ENCODE data around the gene GRWD1. TPM values are rescaled to one million over a fixed set of nuclear protein-coding genes. Genes with fewer than 3 reads are reported as not detected.
A peak's percentile ranks its signal among the peaks of the same experiment; 100 is the strongest.

The GRWD1 gene
- total RNA-seq, 2 donors from 2014 or later = 10.8 to 19.8 TPM

DNA sequence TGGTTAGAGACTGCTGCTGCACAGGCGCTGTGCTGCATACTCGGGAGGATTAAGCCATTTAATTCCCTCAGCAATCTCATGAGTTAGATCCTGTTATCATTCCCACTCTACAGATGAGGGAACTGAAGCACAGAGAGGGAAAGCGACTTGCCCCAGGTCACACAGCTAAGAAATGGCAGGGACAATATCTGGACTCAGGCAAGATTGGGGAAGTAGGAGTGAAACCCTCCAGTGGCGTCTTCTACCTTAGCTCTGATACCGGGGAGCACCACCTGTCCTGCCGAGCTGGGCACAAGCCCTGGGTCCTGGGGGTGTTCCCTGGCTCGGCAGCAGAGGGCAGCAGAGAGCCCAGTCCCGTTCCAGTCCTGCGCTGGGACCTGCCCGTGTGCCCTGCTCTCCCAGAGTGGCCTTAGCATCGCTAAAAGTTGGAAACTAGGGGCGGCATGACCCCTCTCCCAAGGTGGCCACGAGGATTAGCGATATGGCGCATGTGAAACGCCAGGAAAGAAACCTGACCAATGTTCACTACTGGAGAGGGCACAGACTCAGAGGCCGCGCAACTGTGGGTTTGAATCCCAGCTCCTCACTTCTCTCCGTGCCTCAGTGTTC, 43.9 kb downstream of the GRWD1 start:
- Histone ChIP-seq H3K9me3 (no peaks in the 10 kb centered on the region), H3K27me3 (no peaks in the 10 kb centered on the region), H3K27ac (no peak overlapping the region), H3K36me3 (no peaks in the 10 kb centered on the region), H3K4me3 (no peak overlapping the region), H3K4me1 (peaks cover 0 to 45% of the 10 kb centered on the region in 2 donors)
- no peak for DNase-seq (ENCODE audit: low spot score)
- TF ChIP-seq, protein P1, sequence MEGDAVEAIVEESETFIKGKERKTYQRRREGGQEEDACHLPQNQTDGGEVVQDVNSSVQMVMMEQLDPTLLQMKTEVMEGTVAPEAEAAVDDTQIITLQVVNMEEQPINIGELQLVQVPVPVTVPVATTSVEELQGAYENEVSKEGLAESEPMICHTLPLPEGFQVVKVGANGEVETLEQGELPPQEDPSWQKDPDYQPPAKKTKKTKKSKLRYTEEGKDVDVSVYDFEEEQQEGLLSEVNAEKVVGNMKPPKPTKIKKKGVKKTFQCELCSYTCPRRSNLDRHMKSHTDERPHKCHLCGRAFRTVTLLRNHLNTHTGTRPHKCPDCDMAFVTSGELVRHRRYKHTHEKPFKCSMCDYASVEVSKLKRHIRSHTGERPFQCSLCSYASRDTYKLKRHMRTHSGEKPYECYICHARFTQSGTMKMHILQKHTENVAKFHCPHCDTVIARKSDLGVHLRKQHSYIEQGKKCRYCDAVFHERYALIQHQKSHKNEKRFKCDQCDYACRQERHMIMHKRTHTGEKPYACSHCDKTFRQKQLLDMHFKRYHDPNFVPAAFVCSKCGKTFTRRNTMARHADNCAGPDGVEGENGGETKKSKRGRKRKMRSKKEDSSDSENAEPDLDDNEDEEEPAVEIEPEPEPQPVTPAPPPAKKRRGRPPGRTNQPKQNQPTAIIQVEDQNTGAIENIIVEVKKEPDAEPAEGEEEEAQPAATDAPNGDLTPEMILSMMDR (IDR thresholded peaks at IDR 0.05) = peak; percentile 90 to 97

DNA sequence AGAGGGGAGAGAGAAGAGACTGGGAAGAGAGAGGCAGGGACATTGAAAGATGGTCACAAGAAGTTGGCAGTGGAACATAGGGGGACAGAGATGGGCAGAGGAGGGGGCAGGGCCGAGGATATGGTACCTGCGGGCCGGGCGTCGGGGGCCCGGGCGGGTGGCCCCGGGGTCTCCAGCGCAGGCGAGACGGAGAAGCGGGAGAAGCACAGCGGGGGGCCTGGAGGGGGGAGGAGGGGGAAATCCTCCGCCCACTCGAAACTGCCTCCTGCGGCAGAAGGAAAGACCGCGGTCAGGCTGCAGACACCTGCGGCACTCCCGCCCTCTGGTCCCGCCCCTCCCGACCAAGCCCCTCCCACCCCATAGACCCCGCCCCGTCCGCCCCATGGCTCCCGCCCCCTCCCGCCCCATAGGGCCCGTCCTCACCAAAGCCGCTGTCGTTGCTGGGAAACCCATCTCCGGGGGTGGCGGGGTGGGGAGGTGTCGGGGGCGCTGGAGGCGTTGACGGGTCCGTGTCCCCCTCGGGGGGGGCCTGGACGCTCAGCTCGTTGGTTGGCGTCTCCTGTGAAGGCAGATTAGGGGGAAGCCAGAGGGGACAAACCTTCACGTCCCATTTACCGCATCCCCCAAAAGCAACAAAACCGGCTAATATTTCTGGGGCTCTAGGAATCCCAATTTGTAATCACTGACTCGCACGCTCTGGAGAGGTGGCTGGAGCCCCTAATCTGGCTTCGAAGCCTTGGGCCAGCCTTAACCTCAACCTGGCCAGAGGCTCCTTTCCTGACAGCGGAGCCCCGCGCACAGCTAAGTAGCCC, 45.4 kb downstream of the GRWD1 start:
- peaks cover 0 to 45% of the 10 kb centered on the region in 2 donors for H3K4me1 ChIP-seq
- TF ChIP-seq, protein P1 (IDR thresholded peaks at IDR 0.05) = no peak
- no peaks in the 10 kb centered on the region for H3K27me3 ChIP-seq
- no peaks in the 10 kb centered on the region for H3K36me3 ChIP-seq
- H3K27ac ChIP-seq = peak overlapping the region in 1 of 2 donors; percentile 15
- no peaks in the 10 kb centered on the region for H3K9me3 ChIP-seq
- H3K4me3 ChIP-seq = peak overlapping the region in 1 of 2 donors; percentile 21
- no peak for DNase-seq (ENCODE audit: low spot score)

DNA sequence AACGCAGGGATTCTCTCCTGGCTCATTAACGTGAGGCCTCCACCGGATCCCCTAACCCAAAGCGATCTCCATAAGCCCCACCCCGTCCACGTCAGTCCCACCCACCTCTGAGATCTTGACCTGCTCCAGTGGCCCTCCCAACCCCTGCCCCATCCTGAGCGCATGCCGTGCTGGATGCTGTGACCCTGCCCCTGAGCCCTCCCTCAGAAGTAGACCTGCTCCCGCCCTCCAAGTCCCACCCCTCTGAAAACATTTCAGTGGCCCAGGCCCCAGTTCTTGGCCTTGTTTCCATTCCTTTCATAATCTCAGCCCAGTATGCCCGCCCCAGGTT, 46.0 kb downstream of the GRWD1 start:
- TF ChIP-seq, protein P1 (IDR thresholded peaks at IDR 0.05) = no peak
- Histone ChIP-seq H3K27me3 (no peaks in the 10 kb centered on the region), H3K27ac (peak overlapping the region in 1 of 2 donors; percentile 15), H3K36me3 (no peaks in the 10 kb centered on the region), H3K4me3 (no peak overlapping the region), H3K4me1 (peaks cover 0 to 45% of the 10 kb centered on the region in 2 donors), H3K9me3 (no peaks in the 10 kb centered on the region)
- DNase-seq (ENCODE audit: low spot score) = no peak

DNA sequence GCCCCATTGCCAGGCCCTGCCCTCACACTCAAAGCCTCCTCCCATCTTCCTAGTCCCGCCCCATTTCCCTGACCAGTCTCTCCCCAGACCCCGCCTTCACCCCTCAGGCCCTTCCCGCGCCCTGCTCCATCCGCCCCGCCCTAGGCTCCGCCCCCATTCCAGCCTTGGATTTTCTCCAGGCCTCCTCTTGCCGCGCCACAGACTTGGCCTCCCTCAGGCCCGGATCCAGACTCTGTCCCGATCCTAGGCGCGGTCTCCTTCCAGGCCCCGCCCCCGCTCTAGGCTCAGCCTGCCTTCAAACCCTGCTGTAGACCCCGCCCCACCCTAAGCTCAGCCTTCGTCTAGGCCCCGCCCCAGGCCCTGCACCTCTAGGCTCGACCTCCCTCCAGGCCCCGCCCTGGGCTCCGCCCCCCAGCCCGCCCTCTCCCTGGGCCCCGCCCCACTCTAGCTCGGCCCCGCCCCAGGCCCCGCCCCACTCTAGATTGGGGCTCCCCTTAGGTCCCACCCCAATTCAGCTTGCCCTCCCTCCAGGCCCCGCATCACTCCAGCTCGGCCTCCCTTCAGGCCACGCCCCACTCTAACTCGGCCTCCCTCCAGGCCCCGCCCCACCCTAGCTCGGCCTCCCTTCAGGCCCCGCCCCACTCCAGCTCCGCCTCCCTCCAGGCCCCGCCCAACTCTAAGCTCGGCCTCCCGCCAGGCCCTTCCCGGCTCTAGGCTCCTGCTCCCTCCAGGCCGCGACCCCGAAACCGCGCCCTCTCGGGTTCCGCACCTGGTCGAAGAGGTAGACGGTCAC, 47.3 kb downstream of the GRWD1 start:
- Histone ChIP-seq H3K36me3 (no peaks in the 10 kb centered on the region), H3K4me1 (peaks cover 0 to 37% of the 10 kb centered on the region in 2 donors), H3K27ac (peak overlapping the region; percentile 67 to 71), H3K9me3 (no peaks in the 10 kb centered on the region), H3K4me3 (peak overlapping the region; percentile 43 to 55), H3K27me3 (no peaks in the 10 kb centered on the region)
- TF ChIP-seq, protein P1 (IDR thresholded peaks at IDR 0.05) = no peak
- DNase-seq (ENCODE audit: low spot score) = peak; percentile 96

DNA sequence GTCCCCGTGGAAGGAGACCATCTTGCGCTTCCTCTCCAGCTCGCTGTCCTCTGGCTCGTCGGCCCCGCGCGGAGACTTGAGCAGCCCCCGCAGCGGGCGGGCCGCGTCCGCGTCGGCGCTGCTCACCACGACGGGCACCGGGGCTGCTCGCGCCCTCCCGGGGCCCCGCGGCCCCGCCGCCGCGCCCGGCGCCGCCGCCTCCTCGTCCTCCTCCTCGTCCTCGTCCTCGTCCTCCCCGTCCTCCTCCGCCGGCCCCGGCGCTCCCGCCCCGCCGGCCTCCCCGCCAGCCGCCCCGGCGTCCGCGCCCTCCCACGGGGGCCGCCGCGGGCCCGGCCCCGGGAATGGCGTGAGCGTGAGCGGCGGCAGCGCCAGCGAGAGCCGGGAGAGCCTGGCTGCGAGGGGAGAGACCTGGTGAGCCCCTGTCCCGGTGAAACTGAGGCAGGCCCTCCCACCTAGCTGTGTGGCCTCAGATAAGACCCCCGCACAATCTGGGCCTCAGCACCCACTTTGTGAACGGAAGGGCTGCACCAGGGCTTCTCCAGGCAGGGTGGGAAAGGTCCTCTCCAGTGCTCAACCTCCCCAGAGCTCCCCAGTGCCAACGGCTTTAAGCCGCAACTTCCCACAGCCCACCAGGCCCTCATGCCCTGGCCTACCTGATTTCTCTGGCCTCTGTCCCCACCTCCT, 48.1 kb downstream of the GRWD1 start:
- TF ChIP-seq, protein P1 (IDR thresholded peaks at IDR 0.05) = no peak
- Histone ChIP-seq H3K27ac (peak overlapping the region; percentile 67 to 71), H3K4me1 (peaks cover 0 to 32% of the 10 kb centered on the region in 2 donors), H3K9me3 (no peaks in the 10 kb centered on the region), H3K4me3 (peak overlapping the region; percentile 43 to 55), H3K27me3 (no peaks in the 10 kb centered on the region), H3K36me3 (no peaks in the 10 kb centered on the region)
- no peak for DNase-seq (ENCODE audit: low spot score)

All from right atrium auricular region (tissue), 2 donors.